ENCODE measurements around the gene VSIR.

DNA sequence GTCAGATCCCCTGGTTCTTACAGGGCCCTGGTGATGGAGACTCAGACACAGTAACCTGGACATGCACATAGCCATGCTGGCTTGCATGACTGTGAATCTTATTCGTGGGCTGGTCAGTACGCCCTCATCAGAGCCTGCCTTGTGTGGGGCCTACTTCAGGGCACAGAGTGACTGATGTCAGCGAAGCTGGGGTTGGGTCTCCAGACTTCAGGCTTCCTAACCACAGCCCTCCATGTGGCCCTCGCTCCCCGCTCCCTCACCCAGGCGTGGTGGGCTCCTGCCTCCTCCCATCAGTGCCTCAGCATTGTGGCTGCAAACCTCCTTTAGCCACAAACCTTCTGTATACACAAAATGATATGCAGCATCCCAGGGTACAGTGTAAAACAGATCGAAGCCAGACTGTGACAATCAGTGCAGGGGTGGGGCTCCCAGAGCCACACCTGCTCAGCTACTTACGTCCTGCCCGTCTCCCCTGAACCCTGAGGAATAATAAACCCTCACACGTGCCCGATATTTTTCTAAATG, 46.7 kb downstream of the VSIR start:
- TF ChIP-seq, protein P1, sequence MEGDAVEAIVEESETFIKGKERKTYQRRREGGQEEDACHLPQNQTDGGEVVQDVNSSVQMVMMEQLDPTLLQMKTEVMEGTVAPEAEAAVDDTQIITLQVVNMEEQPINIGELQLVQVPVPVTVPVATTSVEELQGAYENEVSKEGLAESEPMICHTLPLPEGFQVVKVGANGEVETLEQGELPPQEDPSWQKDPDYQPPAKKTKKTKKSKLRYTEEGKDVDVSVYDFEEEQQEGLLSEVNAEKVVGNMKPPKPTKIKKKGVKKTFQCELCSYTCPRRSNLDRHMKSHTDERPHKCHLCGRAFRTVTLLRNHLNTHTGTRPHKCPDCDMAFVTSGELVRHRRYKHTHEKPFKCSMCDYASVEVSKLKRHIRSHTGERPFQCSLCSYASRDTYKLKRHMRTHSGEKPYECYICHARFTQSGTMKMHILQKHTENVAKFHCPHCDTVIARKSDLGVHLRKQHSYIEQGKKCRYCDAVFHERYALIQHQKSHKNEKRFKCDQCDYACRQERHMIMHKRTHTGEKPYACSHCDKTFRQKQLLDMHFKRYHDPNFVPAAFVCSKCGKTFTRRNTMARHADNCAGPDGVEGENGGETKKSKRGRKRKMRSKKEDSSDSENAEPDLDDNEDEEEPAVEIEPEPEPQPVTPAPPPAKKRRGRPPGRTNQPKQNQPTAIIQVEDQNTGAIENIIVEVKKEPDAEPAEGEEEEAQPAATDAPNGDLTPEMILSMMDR (IDR thresholded peaks at IDR 0.05), result no peak
- no peak for TF ChIP-seq EZH2 (IDR thresholded peaks at IDR 0.05)

Data from neural progenitor cell (in vitro differentiated cells).